ENCODE measurements around the gene ATP9A. TPM values are rescaled to one million over a fixed set of nuclear protein-coding genes. Genes with fewer than 3 reads are reported as not detected.

The ATP9A gene
- total RNA-seq, 4 donors from 2014 or later = 14.8 to 23.7 (median 18.7) TPM

DNA sequence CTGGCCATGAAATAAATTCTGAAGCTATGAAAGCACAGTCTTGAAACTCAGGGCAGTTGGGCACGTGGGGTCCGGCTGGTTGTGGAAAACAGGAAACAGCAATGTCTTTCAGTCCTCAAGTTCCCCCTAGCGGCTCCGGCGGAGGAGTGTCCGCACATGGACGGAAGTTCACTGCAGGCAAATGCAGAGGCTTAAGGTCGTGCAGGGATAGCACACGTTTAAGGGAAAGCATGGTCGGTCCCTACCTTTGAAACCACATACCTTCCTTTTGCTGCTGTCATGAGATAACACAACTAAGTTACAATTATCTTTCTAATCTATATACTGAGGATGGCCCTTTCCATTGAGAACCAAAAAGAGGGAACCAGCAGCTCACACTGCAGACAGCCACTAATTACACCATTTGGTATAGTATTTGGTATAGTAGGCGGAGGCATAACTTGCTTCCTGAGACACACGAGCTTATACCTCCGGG is 173.1 kb downstream of the ATP9A start:
- Histone ChIP-seq H3K4me1 (peaks cover 25% of the 10 kb centered on the region), H3K36me3 (peaks cover 8% of the 10 kb centered on the region), H3K27me3 (no peaks in the 10 kb centered on the region), H3K9me3 (no peaks in the 10 kb centered on the region), H3K27ac (no peak overlapping the region), H3K4me3 (no peak overlapping the region)
- TF ChIP-seq, protein P1, sequence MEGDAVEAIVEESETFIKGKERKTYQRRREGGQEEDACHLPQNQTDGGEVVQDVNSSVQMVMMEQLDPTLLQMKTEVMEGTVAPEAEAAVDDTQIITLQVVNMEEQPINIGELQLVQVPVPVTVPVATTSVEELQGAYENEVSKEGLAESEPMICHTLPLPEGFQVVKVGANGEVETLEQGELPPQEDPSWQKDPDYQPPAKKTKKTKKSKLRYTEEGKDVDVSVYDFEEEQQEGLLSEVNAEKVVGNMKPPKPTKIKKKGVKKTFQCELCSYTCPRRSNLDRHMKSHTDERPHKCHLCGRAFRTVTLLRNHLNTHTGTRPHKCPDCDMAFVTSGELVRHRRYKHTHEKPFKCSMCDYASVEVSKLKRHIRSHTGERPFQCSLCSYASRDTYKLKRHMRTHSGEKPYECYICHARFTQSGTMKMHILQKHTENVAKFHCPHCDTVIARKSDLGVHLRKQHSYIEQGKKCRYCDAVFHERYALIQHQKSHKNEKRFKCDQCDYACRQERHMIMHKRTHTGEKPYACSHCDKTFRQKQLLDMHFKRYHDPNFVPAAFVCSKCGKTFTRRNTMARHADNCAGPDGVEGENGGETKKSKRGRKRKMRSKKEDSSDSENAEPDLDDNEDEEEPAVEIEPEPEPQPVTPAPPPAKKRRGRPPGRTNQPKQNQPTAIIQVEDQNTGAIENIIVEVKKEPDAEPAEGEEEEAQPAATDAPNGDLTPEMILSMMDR (IDR thresholded peaks at IDR 0.05) = peak; percentile 81 to 91
- TF ChIP-seq POLR2AphosphoS5 (IDR thresholded peaks at IDR 0.05) (peak in 1 of 3 donors; percentile 26), POLR2A (IDR thresholded peaks at IDR 0.05) (no peak), EP300 (IDR thresholded peaks at IDR 0.05) (no peak)
- WGBS = 4% methylated on average over 13 of the region's 13 CpGs
- DNase-seq (ENCODE audit: low spot score in 2 of 2) = peak; percentile 91 to 96

DNA sequence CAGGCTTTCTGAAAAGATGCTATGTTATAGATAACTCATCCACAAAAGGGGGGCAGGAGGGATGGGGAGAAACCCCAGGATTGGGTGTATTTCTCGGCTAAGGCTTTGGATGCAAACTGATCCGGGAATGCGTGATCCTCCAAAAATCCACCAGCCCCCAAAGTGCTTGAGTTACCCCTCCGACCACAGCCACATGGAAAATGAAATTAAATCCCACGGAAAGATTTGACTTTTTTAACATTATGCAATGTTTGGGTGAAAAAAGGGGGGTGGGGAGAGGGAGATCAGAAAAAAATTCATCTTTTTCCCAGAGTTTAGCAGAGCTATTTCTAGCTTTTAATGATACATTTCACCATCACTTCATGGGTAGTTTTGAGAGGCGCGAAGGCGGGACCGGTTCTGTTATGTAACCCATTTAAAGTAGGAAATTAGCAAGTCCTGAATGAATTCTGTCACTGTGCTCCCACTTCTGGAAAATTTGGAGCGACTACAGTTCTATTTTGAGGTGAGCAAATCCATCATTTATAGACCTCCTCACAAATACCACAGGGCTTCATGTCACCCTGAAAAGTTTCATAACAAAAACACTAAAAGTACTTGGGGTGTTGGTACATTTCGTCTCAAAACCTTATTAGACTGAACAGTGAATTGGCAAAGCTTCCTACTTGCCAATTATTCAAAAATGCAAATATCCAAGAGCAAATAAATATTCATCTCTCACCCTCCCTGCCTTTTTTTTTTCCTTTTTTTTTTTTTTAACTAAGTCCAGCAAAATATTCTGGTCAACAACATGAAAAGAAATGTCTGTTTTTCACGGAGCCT is 173.7 kb downstream of the ATP9A start:
- Histone ChIP-seq H3K4me3 (no peak overlapping the region), H3K36me3 (peaks cover 8% of the 10 kb centered on the region), H3K27ac (peak overlapping the region; percentile 20), H3K4me1 (peaks cover 25% of the 10 kb centered on the region), H3K27me3 (no peaks in the 10 kb centered on the region), H3K9me3 (no peaks in the 10 kb centered on the region)
- 41% methylated on average over 12 of the region's 12 CpGs for WGBS
- TF ChIP-seq, protein P1 (IDR thresholded peaks at IDR 0.05) = no peak
- no peak for TF ChIP-seq POLR2AphosphoS5 (IDR thresholded peaks at IDR 0.05)
- TF ChIP-seq EP300 (IDR thresholded peaks at IDR 0.05) = no peak
- no peak for TF ChIP-seq POLR2A (IDR thresholded peaks at IDR 0.05)
- no peak for DNase-seq (ENCODE audit: low spot score in 2 of 2)

GRCh38 chr20:51593584-51593983 is 174.6 kb downstream of the ATP9A start:
- H3K4me1 ChIP-seq = peaks cover 25% of the 10 kb centered on the region
- H3K27ac ChIP-seq = no peak overlapping the region
- TF ChIP-seq EP300 (IDR thresholded peaks at IDR 0.05) (no peak), POLR2AphosphoS5 (IDR thresholded peaks at IDR 0.05) (no peak), POLR2A (IDR thresholded peaks at IDR 0.05) (no peak)
- TF ChIP-seq, protein P1 (IDR thresholded peaks at IDR 0.05) = no peak
- no peak for DNase-seq (ENCODE audit: low spot score in 2 of 2)
- no peaks in the 10 kb centered on the region for H3K9me3 ChIP-seq
- WGBS = 96% methylated on average over 2 of the region's 2 CpGs
- no peaks in the 10 kb centered on the region for H3K27me3 ChIP-seq
- H3K36me3 ChIP-seq = peaks cover 4% of the 10 kb centered on the region
- H3K4me3 ChIP-seq = no peak overlapping the region

- 87% methylated on average over 8 of the region's 8 CpGs for WGBS
- TF ChIP-seq, protein P1 (IDR thresholded peaks at IDR 0.05) = no peak
- TF ChIP-seq POLR2AphosphoS5 (IDR thresholded peaks at IDR 0.05) = no peak
- no peak for TF ChIP-seq POLR2A (IDR thresholded peaks at IDR 0.05)
- TF ChIP-seq EP300 (IDR thresholded peaks at IDR 0.05) = no peak
Measured at GRCh38 chr20:51592564-51592963, 175.6 kb downstream of the ATP9A start.

DNA sequence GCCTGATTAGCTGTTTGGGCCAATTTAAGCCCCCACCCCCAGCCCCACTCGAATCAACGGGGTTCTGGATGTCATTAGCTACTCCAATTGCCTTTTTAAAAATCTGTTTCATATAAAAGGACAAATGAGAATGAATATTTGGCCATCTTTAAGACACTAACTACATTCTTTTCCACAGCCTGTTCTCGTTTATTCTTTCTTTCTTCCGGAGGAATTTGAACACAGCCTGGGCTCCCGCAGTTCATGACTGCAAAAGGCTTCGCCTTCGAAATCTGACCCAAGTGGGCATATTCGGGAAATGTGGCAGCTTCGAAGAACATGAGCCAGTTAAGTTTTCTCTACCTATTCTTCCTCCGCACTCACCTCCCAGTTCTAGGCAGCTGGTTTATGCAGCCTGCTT is 176.3 kb downstream of the ATP9A start:
- peaks cover 19% of the 10 kb centered on the region for H3K4me1 ChIP-seq
- H3K4me3 ChIP-seq = no peak overlapping the region
- TF ChIP-seq EP300 (IDR thresholded peaks at IDR 0.05) (no peak), POLR2A (IDR thresholded peaks at IDR 0.05) (no peak), POLR2AphosphoS5 (IDR thresholded peaks at IDR 0.05) (no peak)
- TF ChIP-seq, protein P1 (IDR thresholded peaks at IDR 0.05) = no peak
- H3K27ac ChIP-seq = no peak overlapping the region
- WGBS = 66% methylated on average over 10 of the region's 10 CpGs
- no peak for DNase-seq (ENCODE audit: low spot score in 2 of 2)
- H3K36me3 ChIP-seq = no peaks in the 10 kb centered on the region
- no peaks in the 10 kb centered on the region for H3K9me3 ChIP-seq
- no peaks in the 10 kb centered on the region for H3K27me3 ChIP-seq

More at GRCh38 chr20:51592564-51592963, 175.6 kb downstream of the ATP9A start:
- DNase-seq (ENCODE audit: low spot score in 2 of 2) = no peak
- Histone ChIP-seq H3K27me3 (no peaks in the 10 kb centered on the region), H3K4me3 (no peak overlapping the region), H3K9me3 (no peaks in the 10 kb centered on the region), H3K4me1 (peaks cover 22% of the 10 kb centered on the region), H3K27ac (no peak overlapping the region), H3K36me3 (no peaks in the 10 kb centered on the region)
